Measurements from ENCODE around the gene SWSAP1. TPM values are rescaled to one million over a fixed set of nuclear protein-coding genes. Genes with fewer than 3 reads are reported as not detected.

The SWSAP1 gene
- total RNA-seq, 1 donor from 2014 or later = 0.53 TPM

Other genes with a start within 250 kb of the SWSAP1 start
- gene SPC24, start 218.9 kb upstream of the SWSAP1 start, total RNA-seq = 1.6 and 1.7 TPM in 2 replicates
- 10.2 and 10.8 TPM in 2 replicates for gene KANK2, start 177.1 kb upstream of the SWSAP1 start, total RNA-seq
- gene ANGPTL8, start 135.0 kb upstream of the SWSAP1 start, total RNA-seq = not detected in 2 replicates
- 10.5 and 21.4 TPM in 2 replicates for gene DOCK6, start 112.1 kb upstream of the SWSAP1 start, total RNA-seq
- not detected in 2 replicates for gene TSPAN16, start 78.5 kb upstream of the SWSAP1 start, total RNA-seq
- 37.4 and 88.3 TPM in 2 replicates for gene RAB3D, start 35.0 kb upstream of the SWSAP1 start, total RNA-seq
- 70.6 and 116 TPM in 2 replicates for gene TMEM205, start 28.4 kb upstream of the SWSAP1 start, total RNA-seq
- 7.9 and 11.1 TPM in 2 replicates for gene CCDC159, start 28.1 kb upstream of the SWSAP1 start, total RNA-seq
- 1.8 and 6.0 TPM in 2 replicates for gene PLPPR2, start 19.2 kb upstream of the SWSAP1 start, total RNA-seq
- gene EPOR, start 9.6 kb downstream of the SWSAP1 start, total RNA-seq = 0.26 and 1.0 TPM in 2 replicates
- gene RGL3, start 44.6 kb downstream of the SWSAP1 start, total RNA-seq = 0.26 TPM in 2 replicates
- gene ODAD3, start 60.5 kb downstream of the SWSAP1 start, total RNA-seq = not detected in 2 replicates
- gene PRKCSH, start 61.0 kb downstream of the SWSAP1 start, total RNA-seq = 67.9 and 75.8 TPM in 2 replicates
- not detected in 2 replicates for gene ELAVL3, start 106.4 kb downstream of the SWSAP1 start, total RNA-seq
- 5.3 and 8.3 TPM in 2 replicates for gene ZNF653, start 131.2 kb downstream of the SWSAP1 start, total RNA-seq
- 27.7 and 57.4 TPM in 2 replicates for gene ECSIT, start 154.5 kb downstream of the SWSAP1 start, total RNA-seq
- gene CNN1, start 164.2 kb downstream of the SWSAP1 start, total RNA-seq = not detected in 2 replicates
- 20.3 and 30.7 TPM in 2 replicates for gene ELOF1, start 184.6 kb downstream of the SWSAP1 start, total RNA-seq
- 24.5 and 26.2 TPM in 2 replicates for gene ACP5, start 203.0 kb downstream of the SWSAP1 start, total RNA-seq
- gene ZNF627, start 222.8 kb downstream of the SWSAP1 start, total RNA-seq = 23.9 and 24.5 TPM in 2 replicates